Measurements from ENCODE around the gene TAF1C.

The TAF1C gene

DNA sequence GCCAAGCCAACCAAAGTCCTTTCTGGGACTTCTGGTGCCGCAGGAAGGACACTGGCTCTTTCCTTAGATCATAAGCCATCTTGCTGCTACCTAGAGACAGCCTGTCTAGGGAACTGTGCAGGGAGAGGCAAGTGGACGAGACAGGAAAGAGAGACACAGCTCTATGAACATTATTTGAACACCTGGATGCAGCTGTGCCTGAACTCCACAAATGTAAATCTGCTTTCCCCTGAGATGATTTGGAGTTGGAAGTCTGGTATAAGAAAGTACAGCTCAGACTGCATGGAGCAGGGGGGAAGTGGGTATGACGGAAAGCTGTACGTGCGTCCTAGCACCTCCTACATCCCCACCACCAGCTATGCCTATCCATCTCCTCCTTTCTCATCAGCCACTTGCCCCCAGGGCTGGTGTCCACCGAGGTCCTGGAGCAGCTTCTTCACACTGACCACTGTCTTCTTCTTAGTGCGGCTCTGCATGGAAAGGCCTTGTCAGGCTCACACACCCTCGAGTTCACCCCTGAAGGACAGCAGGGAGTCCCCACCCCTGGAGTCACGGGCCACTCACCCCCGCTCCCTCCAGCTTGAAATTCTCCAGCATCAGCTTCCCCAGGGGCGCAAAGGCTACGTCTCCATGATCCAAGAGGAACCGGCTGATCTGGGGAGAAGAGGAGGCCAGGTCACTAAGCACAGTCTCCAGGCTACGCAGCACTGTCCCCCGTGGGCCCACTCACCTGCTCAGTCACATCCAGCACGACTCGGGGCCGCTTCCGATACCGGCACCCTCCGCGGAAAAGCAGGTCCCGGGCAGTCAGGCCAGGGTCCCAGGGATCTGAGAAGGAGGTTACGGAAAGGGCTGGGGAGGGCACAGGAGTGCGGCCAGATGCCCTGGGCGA, 3.9 kb downstream of the TAF1C start:
- DNase-seq = no peak

- no peak for DNase-seq
Observed at GRCh38 chr16:84182104-84182503, 4.8 kb downstream of the TAF1C start.

GRCh38 chr16:84181144-84181915, 5.5 kb downstream of the TAF1C start:
- DNase-seq = no peak

- DNase-seq = no peak
Observed at GRCh38 chr16:84180519-84181140, 6.2 kb downstream of the TAF1C start.

DNA sequence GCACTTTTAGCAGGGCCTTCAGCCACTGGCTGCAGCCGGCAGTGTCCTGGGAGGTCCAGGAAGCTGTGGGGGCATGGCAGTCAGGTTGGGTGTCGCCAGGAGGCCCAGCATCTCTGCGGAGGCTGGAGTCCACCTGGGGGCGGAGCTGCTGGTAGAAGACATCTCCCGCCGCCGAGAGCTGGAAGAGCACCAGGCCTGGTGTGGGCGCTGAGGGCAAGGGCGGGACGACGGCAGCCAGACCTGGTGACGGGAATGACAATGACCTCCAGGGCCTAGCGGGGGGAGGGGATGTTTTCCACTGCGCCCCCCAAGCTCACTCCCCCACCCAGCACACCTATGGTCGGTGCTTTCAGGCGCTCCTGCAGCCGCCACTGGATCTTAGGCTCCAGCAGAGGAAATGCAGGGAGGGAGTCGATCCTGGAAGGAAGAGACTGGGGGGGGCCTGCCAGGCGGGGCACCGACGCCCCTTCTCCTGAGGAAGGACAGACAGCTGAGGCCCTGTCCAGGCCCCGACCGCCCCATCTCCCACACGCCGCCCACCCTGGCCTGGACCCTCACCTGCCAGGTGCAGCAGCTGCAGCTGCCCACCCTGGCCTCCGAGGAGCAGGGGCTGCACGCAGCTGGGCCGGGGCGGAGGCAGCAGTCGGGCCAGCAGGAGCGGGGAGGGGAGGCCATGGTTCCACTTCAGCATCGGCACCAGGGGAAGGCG, 7.1 kb downstream of the TAF1C start:
- DNase-seq = no peak

DNA sequence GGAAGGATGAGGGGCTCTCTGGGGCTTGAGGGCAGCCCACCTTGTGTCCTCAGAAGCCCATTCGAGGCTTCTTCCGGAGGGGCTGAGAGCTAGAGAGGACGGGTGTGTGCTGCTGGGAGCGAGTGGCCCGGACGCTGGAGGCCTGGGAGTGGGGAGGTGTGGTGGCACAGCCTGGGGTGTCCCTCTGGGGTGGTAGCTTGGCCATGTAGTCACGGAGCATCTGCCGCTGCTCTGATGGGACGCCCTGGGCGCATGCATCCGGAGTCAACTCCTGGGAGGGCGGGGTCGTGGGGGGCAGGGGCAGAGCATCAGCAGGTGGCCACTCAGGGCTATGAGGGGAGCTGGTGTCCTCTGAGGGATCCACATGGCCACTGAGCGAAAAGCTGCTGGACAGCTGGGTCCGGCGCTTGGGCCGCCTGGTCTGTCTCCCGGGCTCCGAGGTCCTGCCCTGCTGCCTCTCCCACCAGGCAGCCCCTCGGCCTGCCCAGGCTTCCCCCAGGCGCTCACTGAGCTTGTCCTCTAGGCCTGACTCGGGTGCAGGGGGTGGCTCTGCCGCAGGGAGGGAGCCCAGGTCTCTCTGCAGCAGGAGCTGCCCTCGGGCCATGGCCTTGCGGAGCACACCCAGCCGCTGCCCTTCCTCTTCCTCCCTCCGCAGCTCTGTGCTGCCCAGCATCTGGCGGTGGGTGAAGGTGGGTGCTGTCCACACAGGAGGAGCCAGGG, 7.8 kb downstream of the TAF1C start:
- DNase-seq = no peak

DNA sequence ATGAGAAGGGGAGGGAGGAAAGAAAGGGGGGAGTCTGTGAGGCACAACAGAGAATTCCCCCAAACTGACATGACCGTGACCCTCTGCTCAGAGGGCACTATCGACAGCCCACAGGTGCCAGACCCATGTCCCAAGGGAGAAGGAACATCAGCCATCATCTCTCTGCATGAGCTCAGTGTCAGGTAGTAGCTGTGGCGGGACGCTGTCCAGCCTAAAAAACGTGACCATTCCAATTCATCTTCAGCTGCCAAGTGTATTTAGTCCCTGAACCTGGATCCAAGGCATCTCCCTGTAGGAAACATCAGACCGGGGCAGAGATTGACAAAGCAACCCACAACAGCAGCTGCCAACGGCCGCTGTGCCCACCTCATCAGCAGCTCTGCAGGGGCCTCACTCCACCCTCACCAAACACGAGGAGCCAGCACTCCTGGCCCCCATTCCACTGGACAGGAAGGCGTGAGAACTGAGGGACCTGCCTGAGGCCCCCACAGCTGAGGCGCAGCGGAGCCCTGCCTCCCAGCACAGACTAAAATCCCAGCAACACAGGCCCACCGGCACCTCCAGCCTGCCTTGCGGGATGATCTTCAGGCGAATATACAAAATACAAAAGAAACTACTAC, 8.6 kb downstream of the TAF1C start:
- no peak for DNase-seq

GRCh38 chr16:84177741-84178073, 9.2 kb downstream of the TAF1C start:
- DNase-seq = no peak

DNA sequence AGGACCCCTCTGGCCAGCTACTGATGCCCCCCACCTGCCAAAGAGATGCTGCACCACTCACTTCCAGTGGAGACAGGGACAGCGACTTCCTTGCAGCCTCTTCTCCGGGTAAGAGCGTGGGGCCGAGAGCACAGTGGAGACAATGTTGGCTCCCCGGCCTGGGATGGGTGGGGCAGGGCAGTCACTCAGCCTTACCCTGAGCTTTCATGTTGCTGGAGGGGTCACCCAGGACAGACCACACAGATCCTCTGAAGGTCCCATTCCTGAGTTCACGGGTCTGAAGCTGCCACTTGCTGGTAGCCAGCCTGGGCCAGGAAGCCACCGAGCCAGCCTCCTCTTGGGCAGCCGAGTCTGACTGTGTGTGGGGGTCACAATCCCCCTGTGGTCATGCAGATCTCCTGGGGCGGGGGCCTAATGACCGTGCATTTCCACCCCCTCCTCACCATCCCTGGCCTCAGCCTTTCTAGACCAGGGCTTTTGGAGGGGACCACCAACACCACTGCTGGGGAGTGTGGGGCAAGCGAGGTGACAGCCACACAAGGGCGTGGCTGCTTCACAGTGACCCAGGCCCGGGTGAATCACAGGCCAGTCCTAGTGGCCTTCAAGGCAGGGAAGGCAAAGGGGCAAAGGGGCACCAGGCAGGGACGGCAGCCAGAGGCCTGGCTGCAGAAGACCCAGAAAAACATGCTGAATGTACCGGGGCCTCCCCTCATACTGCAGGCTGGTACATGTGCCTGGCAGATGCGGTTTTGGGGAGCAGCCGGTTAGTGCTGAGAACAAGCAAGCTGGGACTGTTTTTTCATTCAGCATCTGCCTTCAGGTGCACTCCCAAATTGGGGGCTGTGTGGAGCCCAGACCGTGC, 10.4 kb downstream of the TAF1C start:
- no peak for DNase-seq

- DNase-seq = peak; percentile 33
Observed at GRCh38 chr16:84175350-84176081, 11.3 kb downstream of the TAF1C start.

- no peak for DNase-seq
Observed at GRCh38 chr16:84174396-84174795, 12.5 kb downstream of the TAF1C start.

DNA sequence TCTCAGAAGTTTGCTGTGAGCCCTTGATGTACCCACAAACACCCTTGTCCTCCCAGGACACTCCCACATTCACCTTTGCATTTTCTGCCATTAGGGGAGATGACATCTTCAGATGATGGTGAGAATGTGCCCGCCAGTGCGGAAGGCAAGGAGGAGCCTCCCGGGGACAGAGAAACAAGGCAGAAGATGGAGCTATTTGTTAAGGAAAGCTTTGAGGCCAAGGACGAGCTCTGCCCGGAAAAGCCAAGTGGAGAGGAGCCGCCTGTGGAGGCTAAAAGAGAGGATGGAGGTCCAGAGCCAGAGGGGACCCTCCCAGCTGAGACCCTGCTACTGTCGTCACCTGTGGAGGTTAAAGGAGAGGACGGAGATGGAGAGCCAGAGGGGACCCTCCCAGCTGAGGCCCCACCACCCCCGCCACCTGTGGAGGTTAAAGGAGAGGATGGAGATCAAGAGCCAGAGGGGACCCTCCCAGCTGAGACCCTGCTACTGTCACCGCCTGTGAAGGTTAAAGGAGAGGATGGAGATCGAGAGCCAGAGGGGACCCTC, 17.0 kb downstream of the TAF1C start:
- DNase-seq = no peak

DNA sequence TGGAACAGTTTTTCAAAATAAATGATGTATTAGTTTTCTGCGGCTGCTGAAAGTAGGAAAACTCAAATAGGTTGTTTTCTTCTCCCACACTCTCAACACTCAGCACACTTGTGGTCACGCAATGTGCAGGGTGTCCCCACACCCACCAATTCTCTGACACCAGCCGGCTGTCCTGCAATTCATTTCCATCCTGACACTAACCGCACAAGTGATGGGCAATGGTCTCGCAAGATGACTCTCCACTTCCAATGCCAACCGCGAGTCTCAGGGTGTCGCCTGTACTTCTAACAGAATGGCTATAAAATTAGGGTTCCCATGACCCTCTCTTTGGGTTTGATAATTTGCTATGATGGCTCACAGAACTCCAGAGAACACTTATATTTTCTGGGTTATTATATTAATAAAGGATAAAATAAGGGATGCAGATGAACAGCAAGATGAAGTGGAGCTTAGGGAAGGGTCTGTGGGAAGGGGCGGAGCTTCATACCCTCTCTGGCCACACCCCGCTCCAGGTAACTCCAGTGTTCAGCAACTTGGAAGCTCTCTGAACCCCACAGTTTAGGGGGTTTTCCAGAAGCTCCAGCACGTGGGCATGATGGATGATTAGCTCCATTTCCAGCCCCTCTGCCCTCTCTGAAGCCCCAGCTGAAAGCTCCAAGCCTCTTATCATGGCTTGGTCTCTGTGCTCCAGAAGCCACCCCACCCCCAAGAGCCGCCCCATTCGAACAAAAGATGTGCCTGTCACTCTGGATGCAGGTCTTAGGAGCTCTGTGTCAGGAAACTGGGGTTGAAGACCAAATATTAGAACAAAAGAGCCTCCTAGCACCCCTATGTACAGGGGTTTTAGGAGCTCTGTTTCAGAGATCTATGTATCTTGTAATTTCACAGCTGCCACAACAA, 19.8 kb downstream of the TAF1C start:
- no peak for DNase-seq

DNA sequence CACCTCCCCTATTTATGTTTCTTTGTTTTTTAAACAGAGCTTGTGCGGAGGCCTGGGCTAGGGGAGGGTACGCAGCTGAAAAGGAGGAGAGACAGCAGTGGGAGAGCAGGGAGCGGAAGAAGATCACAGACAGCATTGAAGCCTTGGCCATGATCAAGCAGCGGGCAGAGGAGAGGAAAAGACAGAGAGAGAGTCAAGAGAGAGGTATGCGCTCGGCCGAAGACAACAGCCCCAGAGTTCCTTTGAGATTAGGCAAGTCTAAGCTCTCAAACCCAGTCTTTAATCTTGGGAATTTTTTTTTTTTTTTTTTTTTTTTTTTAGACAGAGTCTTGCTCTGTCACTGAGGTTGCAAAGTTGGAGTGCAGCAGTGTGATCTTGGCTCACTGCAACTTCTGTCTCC, 21.1 kb downstream of the TAF1C start:
- no peak for DNase-seq

- DNase-seq = no peak
Observed at GRCh38 chr16:84161801-84162200, 25.1 kb downstream of the TAF1C start.

- DNase-seq = no peak
Observed at GRCh38 chr16:84161037-84161436, 25.8 kb downstream of the TAF1C start.

- no peak for DNase-seq
Observed at GRCh38 chr16:84159800-84160199, 27.1 kb downstream of the TAF1C start.

- DNase-seq = no peak
Observed at GRCh38 chr16:84159007-84159406, 27.9 kb downstream of the TAF1C start.

DNA sequence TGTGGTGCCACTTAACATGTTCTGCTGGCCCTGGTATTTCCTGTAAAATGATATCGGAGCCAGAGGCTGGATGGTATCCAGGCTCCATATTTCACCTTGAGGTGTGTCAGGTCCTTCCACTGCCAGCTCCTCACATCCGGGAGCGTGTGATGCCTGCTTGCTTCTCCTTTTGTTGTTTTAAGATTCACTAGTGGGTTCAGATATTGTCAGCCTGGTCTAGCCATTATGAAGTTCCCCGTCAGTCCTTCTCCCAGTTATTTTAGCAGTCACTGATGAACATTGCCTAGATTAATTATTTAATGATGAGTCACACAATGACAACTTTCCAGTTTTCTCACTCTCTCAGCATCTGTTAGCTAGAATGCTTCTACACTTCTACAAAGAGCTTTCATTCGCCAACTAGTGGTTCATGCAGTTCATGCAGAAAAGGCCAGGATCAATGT, 30.5 kb downstream of the TAF1C start:
- no peak for DNase-seq

Data from midbrain (tissue), 1 donor.